GM18909 (cell line): ENCODE measurements around the gene PRKCA.
A peak's percentile ranks its signal among the peaks of the same experiment; 100 is the strongest.
"Not testable (repeated sequence)": the region's sequence is repeated elsewhere in the genome, so short reads cannot be mapped to it uniquely, and the experiment has no call there.

Experiments used
- ATAC-seq: cut with Tn5 transposase; IDR thresholded peaks from one replicate; pipeline ENCODE4 v1.9.1; 2021; ENCODE audit warnings: mild to moderate bottlenecking; ENCODE audit not compliant: unreplicated experiment, poor library complexity

The PRKCA gene

DNA sequence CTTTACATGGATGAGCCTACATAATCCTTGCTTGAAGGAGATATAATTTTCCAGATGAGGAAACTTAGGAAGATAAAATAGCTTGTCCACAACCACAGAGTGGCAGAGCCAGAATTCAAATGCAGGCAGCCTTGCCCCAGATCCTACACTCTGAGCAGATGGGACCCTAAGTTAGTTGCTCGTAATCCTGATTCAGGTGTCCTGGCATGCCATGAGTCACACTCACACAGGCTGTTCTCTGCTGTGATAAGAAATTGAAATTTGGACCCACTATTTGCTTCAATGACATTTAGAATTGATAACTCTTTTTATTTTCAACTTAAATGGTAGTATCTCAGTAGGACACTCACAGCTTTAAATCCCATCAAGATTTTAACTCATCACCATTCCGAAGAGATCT, 381.8 kb downstream of the PRKCA start:
- ATAC-seq: no peak

DNA sequence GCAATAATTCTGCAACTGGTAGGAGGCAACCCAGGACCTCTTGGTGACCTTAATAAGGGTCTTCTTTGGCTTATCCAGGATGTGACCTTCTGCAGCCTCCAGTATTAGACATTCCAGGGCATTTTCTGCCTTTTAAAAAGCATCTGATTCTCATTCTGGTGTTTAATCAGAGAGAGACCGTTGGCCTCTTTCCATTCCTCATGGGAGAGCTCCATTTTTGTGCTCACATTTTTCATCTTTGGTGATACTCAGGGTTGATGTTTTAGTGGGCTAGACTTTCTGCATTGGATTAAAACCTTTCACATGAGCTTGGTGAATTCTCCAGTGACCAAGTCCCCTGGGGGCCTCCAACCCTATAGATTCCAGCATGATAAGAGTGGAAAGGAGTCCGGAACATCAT, 382.3 kb downstream of the PRKCA start:
- ATAC-seq: no peak

- ATAC-seq: no peak
These were observed 384.2 kb downstream of the PRKCA start for GRCh38 chr17:66686601-66687000.

DNA sequence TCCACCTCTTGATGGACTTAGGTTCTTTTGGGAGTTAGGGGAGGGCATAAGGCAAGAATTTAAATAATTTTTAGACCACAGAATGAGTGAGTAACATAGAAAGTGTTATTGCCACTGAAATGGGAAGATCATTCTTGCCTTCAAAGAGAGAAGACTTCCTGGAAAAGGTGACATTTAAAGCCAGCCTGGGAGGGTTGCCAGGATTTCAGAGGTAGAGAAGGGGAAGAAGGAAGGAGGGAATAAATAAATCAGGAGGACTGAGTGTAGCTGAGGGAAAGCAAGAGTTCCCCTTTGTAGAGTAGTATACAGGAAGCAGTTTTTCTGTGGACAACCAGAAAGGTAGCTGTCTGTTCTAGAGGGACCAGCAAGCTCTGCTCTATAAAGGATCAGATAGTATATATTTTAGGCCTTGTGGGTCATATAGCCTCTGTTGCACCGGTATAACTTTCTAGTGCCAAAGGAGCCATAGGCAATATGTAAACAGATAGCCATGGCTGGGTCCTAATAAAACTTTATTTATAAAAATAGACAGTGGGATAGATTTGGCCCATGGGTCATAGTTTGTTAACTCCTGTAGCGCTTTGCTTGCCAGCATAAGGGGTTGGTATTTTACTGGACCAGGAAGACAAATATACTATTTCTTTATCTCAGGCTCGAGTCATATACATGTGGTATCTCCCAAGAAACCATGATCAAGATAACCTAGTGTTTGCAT, 385.3 kb downstream of the PRKCA start:
- no peak for ATAC-seq

- no peak for ATAC-seq
These were observed 386.8 kb downstream of the PRKCA start for GRCh38 chr17:66689221-66689620.

DNA sequence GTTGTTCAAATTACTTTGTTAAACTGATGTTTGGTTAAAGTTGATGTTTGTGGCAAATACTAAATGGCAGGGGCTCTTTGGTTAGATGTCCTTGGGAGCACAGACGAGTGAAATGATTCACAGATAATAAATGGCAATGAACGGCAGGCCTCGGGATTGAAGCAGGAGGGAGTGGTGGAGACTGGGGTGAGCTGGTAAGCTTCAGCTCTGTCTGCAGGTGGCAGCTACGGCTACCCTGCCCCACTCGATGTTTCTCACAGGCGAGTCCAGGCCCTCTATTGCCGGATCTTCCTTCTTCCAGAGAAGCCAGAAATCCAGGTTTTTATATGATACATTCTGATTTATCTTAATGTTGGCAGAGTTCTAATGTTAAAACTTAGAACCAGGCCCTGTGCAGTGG, 387.8 kb downstream of the PRKCA start:
- ATAC-seq: no peak

DNA sequence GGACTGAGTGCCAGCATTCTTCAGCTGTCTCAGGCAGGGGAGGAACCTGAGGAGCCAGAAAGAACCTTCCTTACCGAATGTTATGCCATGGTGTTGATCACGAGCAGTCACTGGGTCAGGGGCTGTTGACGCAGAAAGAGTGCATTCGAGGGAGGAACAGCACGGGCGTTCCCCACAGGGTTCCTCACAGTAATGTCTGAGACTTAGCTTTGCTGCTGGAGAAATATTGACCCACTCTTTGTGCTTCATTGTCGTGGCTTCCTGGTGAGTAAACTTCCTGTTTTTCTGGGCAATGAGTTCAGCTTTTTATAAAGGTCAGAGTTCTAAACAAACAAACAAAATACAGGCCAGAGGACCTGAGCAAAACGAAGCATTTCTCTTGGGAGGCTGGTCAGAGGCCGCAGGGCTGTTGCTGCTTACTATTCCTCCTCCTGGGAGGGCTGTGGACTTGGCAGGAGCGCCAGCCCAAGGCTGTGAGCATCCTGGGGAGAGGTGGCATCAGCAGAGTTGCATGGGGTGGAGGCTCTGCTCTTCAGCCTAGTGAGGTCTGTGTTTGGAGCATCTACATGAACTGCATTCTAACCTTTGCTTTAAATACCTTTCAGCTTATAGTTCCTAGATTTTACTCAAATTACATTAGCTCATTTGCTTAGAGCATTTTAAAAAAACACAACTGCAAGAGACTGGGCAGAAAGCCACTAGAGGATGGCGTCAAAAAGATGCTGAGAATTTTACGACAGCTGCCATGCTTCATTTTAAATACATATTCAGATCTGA, 389.4 kb downstream of the PRKCA start:
- ATAC-seq: no peak

- ATAC-seq: no peak
These were observed 389.9 kb downstream of the PRKCA start for GRCh38 chr17:66692421-66692690.

DNA sequence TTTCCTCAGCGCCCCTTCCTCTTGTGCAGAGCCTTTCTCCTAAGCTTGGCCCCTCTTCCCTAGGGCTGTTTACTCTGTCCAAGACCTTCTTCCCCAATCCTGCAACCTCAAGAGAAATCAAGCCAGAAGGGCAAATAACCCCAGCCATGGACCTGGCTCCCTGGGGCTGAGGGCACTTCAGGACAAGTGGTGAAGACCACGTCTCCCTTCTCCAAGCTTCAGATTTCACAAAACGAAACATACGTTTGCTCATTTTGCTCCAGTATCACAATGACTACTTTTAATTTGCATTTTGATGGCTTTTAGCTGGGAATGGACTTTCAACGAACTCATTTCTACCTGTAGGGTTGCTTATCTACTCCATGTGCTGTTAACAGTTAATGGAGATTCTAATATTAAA, 392.7 kb downstream of the PRKCA start:
- ATAC-seq: no peak

GRCh38 chr17:66698270-66698669, 395.9 kb downstream of the PRKCA start:
- no peak for ATAC-seq

DNA sequence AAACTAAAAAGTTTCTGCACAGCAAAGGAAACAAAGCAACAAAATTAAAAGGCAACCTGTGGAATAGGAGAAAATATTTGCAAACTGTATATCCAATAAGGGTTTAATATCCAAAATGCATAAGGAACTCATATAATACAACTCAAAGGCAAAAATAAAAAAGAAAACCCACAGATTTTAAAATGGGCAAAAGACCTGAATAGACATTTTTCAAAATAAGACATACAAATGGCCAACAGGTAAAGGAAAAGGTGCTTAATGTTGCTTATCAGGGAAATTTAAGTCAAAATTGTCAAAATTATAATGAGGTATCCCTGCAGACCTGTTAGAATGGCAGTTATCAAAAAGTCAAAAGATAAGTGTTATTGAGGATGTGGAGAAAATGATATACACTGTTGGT, 399.0 kb downstream of the PRKCA start:
- no peak for ATAC-seq

GRCh38 chr17:66702106-66702936, 399.9 kb downstream of the PRKCA start:
- ATAC-seq: no peak

- peak; percentile 31 for ATAC-seq
These were observed 402.6 kb downstream of the PRKCA start for GRCh38 chr17:66704858-66705520.

DNA sequence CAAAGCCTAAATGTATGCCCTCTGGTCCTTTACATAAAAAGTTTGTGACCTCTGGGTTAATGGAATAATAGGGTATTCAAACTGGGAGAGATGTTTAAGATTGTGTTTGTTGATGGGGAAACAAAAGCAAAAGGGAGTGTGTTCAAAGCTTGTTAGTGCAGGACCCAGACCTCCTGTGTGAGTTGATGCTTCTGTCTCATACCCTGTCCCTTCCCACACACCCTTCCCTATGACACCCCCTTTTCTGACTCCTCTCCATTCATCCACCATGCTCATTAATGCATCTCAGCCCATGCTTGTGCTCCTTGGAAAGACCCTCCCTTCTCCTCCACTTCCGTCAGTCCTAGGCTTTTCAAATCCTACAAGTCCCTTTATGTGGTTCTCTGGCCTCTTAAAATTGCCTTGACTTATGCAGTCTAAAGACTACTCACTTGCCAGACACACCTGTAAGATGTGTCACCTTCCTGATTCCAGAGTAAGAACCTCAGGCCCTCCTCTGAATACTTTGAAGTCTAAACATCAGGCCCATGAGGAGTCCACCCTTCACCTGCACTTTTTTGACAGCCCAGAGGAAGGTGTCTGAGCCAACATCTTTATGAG, 404.5 kb downstream of the PRKCA start:
- ATAC-seq: no peak

- ATAC-seq: no peak
These were observed 409.0 kb downstream of the PRKCA start for GRCh38 chr17:66711401-66711800.

GRCh38 chr17:66711881-66712321, 409.5 kb downstream of the PRKCA start:
- ATAC-seq: no peak

DNA sequence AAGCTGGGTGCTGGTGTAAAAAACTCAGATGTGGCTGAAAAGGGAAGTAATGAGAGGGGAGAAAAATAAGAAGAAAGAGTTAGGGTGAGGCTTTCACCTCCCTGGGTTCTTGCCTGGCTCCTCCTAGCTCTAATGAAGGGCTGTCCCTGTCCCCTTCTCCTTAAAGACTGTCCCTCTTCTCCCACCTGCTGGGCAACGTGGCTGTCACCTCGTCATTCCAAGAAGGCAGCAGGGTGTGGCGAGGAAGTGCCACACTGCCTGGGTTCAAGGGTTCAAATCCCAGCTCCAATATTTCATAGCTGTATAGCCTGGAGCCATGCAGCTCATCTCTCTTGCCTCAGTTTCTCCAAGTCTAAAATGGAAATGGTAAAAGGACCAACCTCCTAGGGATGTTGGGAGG, 410.0 kb downstream of the PRKCA start:
- no peak for ATAC-seq

GRCh38 chr17:66713021-66713532, 410.7 kb downstream of the PRKCA start:
- ATAC-seq: not testable (repeated sequence)

DNA sequence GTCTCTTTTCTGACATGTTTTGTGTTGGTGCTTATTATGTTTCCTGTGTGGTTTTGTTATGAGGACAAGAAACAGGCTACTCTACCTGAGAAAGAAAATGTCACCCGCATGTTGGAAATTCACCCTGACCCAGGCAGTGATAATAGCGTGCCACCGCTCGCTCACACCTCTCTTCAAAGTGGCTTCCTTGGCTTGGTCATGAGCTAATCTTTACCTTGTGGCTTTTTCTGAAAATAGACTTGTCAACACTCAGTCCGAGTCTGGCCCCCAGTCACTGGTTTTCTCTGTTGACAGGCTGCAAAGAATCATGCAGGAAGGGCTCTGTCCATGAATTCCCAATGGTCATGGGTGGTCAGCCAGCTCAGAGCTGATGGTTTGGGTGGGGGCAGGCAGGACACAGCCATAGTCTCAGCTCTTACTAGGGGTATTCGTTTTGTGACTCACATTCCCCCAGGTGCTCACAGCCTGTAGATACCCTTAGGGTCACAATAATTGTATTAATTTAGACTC, 411.2 kb downstream of the PRKCA start:
- peak; percentile 77 for ATAC-seq
